Inferior parietal cortex (tissue), 1 donor: ENCODE measurements around the gene CACNG8.
"Not testable (repeated sequence)": the region's sequence is repeated elsewhere in the genome, so short reads cannot be mapped to it uniquely, and the experiment has no call there.

ENCODE experiments used
- DNase-seq: peaks from one replicate; pipeline ENCODE4 v3.0.0-alpha.2; 2016; ENCODE audit errors: extremely low spot score

Gene CACNG8

DNA sequence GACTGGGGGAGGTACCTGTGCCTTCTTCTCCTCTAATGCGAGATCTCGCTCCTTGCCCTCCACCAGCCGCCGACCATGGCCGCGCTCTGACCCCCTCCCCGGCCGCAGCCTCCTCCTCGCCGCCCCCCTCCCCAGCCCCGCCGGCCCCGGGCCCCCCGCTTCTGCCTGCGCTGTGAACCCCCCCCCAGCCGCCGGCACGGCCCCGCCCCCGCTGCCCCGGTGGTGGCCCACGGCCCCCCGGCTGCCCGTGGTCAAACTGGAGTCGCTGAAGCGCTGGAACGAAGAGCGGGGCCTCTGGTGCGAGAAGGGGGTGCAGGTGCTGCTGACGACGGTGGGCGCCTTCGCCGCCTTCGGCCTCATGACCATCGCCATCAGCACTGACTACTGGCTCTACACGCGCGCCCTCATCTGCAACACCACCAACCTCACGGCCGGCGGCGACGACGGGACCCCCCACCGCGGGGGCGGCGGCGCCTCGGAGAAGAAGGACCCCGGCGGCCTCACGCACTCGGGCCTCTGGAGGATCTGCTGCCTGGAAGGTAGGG, at the start of gene CACNG8:
Gene CACNG8 (plus strand): TSS at position 51 of the 545 bp plus-strand sequence.
- DNase-seq = no peak

DNA sequence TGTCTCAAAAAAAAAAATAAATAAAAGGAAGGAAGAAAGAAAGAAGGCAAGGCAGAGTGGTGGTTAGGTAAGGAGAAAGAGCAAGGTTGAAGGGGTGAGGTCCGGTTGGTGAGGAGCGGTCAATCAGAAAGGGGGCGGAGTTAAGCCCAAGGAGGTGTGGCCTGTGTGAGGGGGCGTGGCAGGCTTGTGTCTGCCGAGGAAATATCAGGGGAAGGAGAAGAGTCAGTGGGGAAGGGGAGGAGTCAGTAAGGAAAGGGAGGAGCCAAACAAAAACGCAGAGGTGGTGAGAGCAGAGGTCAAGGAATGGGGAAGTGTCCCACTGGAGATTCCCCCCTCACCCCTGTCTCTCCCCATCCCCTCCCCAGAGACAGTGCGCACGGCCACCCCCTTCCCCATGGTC, 47.7 kb upstream of the CACNG8 start:
- no peak for DNase-seq

DNA sequence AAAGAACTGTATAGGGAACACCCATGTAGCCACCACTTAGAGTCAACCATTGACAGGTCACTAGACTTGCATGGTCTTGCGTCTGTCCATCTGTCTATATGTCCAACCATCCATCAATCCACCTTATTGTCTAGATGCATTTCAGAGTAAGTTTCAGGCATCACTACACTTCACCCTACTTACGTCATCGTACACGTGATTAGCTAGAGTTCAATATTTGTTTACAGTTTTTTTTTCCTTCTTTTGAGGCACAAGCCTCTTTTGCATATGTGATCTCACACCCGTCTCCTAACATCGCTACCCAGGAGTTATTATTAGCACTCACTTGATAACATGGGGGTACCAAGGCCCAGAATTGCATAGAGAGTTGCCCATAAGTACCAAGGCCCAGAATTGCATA, 46.7 kb upstream of the CACNG8 start:
- no peak for DNase-seq

DNA sequence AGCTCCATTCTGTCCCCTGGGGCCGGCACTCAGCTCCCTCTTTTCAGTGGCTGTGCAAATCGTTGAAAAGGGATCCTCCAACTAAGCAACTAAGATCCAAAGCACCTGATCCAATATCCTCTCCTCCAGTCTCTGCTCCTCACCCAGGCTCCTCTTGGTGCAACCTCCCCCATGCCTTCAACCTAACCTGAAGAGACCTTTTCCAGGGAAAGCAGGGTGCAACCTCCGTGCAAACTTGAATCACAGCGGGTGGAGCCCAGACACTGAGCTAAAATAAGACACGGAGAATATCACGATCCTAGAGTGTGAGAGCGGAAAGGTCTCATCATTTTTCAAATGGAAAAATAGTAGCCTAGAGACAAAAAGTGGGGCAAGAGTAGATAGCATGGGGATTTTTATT, 45.4 kb upstream of the CACNG8 start:
- no peak for DNase-seq

DNA sequence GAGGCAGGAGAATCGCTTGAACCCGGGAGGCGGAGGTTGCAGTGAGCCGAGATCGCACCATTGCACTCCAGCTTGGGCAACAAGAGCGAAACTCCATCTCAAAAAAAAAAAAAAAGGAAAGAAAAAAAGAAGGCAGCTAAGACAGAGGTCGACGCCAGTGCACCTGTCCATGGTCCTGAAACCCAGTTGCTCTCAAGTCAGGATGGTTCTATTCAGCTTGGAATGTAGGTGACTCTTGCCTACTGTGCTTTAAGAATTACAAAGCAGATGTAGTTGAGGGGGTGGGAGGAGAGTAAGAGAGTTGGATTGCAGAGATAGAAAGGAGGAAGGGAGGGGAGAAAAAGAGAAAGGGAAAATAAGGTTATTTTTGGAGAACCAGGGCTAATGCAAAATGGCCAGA, 35.0 kb upstream of the CACNG8 start:
- no peak for DNase-seq

DNA sequence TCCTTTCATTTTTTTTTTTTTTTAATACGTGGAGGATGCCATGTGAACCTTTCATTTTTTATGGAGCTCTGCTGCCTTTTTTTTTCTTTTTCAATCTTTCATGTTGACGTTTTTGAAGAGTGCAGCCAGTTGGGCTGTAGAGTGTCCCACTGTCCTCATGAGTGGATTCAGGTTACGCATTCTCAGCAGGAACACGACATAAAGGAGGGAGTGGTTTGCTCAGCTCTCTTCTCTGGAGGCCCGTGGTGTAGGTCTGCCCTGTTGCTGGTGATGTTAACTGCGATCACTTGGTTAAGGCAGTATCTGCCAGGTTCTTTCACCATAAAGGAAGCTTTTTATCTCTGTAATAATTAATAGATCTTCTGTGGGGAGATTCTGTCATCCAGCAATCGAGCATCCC, 26.7 kb upstream of the CACNG8 start:
- no peak for DNase-seq

DNA sequence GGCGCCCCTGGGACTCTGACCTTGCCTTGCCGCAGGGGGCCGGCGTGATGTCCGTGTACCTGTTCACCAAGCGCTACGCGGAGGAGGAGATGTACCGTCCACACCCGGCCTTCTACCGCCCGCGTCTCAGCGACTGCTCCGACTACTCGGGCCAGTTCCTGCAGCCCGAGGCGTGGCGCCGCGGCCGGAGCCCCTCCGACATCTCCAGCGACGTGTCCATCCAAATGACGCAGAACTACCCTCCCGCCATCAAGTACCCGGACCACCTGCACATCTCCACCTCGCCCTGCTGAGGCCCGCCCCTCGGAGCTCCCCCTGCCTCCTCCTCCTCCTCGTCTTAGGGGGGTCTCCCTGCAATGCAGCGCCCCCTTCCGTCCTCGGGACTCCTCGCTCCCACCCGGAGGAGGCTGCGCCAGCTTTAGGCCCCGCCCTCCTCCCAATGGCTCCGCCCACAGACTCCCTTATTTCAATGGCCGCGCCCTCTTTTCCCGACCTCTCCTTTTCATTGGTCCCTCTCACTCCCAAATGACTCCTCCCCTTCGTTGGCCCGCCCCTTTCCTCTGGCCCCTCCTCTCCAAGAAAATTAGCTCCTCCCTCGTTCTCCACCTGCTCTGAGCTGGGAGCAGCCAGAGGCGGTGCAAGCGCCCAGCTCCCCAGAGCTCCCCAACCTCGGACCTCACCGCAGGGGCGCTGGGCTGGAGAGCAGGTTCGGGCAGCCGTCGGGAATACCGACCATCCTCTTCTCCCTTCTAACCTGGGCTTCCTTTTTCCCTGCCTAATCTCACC, 20.5 kb upstream of the CACNG8 start:
- DNase-seq = no peak

DNA sequence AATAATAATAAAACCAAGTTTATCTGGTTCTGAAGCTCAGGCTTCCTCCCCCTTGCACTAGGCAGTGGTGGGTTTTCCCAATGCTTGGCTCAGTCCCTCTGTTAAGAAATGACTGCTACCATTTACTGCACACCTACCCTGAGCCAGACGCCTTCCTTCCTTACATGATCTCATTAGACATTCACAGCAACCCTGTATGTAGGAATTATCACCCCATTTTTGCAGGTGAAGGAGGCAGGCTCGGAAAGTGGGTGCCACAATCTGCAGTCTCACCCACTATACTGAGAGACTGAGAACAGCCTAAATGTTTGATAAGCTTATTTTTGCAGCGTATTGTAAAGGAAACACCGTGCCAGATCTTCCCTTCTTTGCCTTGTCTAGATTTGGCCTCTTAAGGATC, 18.3 kb upstream of the CACNG8 start:
- no peak for DNase-seq

DNA sequence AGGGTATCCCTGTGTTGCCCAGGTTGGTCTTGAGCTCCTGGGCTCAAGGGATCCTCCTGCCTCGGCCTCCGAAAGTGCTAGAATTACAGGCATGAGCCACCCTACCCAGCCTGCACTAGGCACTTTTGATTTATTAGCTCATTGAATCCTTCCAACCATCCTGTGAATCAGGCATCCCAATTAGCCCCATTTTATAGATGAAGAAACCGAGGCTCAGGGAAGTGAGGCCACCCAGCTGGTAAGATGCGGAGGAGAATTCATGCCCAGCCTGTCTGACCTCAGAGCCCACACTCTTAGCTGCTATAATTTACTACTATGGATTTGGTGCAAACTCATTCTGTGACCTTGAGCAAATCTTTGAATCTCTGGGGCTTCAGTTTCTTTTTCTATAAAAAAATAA, 17.8 kb upstream of the CACNG8 start:
- no peak for DNase-seq

DNA sequence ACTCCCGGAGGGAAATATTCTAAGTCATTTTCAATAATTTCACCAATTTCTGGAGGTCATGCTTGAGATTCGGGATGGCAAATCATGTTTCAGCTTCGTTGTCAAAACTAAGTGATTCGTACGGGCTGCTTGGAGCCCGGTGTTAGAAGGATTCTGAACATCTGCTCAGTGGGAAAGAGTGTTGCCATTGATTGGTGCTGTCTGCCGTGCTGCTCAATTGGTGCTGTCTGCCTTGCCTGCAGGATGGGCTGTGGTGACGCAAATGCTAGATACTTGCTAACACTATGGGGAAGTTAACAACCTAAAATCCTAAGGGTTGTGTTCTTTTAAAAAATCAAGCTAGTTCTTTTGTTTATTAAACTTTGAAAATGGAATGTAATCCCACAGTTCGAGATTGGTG, 17.3 kb upstream of the CACNG8 start:
- peak; percentile 49 for DNase-seq

DNA sequence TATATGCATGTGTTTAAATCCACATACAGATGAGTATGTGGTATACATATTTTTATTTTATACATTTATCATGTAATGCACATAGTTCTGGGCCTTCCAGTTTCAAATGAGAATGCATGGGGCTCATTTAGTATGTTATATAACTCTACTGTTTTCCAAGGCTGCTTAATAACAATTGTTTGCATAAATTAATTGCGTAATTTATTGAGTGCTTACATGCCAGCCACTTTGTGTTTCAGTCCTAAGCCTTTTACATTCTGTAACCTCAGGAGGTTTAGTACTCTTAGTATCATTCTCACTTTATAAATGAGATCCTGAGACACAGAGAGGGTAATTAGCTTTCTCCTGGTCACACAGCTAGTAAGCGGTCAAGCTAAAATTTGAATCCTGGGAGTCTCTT, 16.7 kb upstream of the CACNG8 start:
- no peak for DNase-seq

DNA sequence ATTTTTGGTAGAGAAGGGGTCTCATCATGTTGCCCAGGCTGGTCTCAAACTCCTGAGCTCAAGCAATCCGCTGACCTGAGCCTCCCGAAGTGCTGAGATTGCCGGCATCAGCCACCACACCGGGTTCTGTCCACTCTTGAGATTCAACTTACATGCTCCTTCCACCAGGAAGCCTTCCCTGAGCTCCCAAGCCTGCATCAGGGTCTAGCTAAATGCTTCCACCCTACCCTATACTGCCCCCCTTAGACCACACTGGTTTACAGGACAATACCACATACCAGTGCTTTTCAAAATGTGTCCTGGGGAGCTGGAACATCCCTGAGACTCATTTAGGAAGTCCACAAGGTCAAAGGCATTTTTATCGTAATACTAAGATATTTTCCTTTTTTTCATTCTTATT, 15.1 kb upstream of the CACNG8 start:
- no peak for DNase-seq

DNA sequence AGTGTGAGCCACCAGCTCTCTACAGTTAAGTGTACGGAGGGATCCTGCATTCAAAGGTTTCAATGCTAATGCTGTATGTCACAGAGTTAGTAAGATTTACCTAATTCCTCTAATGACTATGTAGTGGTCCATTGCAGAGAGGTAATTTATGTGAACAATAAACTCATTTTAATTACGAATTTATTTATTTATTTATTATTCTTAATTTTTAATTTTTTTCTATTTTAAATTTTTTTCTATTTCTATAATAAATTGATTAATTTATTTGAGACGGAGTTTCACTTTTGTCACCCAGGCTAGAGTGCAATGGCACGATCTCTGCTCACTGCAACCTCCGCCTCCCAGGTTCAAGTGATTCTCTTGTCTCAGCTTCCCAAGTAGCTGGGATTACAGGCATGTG, 14.1 kb upstream of the CACNG8 start:
- not testable (repeated sequence) for DNase-seq

DNA sequence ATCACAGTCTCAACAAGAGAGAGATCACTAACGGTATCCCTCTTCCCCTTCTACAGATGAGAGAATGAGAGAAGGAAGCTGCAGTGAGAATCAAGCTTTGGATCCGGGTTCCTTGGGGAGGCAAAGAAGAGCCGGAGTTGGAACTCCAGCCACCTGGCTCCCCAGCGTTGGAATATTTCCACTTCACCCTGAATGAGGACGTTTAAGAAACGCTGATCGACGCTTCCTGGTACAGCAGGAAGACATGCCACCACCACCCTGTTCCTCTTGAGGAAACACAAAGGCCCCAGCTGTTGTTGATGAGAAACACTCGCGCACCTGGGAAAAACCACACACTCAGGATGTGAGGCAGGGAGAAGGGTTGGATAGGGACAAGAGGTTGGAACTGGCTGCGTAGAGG, 11.3 kb upstream of the CACNG8 start:
- DNase-seq = no peak

DNA sequence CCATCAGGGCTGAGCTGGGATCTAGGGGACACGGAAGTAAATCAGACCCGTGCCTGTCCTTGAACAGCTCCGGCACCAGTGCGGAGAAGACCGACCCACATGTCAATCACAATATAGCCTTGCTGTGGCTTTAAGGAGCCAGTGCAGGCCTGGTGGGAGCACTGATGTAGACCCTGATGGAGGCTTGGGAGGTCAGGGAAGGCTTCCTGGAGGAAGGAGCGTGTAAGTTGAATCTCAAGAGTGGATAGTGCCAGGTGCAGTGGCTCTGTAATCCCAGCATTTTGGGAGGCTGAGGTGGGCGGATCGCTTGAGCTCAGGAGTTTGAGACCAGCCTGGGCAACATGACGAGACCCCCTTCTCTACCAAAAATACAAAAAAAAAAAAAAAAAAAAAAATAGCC, 10.8 kb upstream of the CACNG8 start:
- DNase-seq = no peak

DNA sequence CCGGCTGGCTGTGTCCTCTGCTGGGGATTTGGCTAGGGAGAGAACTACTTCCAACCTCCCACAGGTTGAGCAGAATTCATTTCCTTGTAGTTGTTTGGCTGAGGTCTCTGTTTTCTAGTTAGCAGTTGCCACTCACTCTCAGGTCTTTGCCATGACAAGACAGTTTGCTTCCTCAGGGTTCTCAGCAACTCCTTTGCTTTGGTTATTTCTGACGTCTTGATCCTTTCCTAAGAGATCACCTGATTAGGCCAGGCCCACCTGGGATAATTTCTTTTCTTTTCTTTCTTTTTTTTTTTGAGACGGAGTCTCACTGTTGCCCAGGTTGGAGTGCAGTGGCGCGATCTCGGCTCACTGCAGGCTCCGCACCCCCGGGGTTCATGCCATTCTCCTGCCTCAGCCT, 9.4 kb upstream of the CACNG8 start:
- no peak for DNase-seq

DNA sequence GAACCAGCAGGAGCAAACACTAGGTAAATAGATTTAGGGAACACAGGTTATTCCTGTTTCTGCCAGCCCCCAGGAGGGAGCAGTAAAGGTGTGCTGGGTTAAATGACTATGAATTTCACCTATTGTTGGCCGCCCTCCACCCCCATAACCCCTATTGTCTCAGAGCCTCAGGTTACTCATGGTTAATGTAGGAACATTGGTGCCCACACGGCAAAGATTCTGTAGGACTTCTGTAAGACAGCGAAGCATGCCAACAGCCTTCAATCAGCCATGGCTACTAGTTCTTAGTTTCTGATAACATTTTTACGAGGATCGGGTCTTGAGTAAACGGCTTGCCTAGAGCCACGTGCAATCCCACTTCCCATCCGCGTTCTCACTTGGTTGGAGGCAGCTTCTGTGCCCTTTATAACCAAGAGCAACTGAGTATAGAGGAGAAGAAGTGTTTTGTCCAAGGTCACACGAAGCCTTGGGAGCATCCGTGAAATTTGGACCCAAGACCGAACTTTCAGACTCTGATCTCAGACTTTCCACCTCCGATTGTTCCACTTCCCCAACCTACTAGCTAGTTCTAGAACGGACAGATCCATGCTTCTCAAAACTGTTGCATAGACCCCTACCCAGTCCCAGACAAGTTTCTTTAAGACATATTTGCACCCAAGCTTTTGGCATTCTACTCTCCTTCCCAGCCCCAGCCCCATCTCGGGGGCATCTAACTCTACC, 5.1 kb upstream of the CACNG8 start:
- no peak for DNase-seq

DNA sequence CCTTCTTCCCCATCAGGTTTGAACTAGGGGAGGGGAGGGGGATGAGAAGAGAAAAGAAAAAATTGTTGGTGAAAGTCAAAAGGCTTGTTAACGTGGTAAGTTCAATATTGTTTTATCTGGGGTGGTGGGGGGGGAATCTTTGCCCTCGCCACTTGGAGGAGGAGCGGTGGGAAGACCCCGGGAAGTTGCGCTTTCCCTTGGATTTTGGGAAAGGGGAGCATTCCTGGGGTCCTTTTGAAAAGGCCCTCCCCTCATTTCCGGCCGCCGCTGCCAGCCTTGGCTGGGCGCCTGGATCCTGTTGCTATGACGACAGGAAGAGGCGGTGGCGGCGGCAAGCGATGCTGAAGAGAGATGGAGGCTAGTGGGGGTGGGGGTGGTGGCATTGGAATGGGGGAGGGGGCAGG, 4.6 kb upstream of the CACNG8 start:
- peak; percentile 57 for DNase-seq

DNA sequence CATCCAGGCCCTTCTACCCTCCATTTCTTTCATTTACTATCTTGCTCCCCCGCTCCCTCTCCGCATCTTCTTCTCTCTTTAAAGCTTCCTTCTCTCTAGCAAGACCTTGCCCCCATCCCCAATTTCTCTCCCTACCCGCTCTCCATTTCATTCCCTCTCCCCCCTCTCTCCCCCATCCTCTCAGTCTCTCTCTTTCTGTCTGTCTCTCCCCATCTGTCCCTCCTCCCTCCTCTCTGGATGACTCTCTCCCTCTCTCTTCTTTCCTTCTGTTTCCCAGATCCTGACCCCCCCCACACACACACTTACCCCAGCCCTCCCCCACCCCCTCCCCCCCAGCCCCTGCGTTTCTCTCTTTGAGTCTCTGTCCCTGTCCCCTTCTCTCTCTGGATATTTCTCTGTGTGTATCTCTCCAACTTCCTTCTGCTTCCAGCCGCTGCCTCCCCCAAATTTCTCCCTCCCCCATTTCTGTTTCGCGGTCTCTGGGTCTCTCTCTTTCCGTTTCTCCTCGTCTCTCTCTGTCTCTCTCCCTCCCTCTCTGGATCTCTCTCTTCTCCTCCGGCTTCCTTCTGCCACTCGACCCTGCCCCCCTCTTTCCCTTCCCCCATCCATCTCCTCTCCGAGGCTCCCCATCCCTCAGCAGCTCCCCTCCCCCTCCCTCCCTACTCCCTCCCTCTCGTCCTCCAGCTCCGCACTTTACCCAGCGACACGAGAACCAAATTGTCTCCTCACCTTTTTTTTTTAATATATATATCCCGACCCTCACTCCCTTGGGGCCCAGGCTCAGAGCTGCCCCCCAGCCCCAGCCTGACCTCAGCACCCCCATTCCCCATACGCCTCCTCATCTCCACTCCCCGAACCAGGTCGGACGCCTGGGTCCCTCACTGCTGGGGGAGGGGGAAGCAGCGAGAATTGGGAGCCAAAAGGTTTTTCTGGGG, 3.6 kb upstream of the CACNG8 start:
- DNase-seq = no peak

DNA sequence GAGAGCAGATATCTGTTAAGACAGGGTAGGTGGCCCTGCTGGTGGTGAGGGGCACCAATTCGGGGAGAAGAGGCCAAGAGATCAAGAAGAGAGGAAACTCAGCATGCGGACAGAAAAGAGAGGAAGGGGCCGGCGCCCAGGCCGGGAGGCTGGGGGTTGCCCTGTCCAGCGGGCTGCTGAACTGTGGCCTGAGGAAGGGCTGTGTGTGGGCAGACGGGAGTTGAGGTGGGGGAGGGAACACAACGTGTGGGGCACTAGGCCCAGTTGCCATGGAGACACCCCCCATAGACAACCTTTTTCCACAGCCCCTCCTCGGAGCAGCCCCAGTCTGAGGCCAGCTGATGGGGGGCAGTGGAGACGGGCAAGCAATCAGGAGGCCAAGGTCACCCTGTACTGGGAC, 2.5 kb upstream of the CACNG8 start:
- no peak for DNase-seq

DNA sequence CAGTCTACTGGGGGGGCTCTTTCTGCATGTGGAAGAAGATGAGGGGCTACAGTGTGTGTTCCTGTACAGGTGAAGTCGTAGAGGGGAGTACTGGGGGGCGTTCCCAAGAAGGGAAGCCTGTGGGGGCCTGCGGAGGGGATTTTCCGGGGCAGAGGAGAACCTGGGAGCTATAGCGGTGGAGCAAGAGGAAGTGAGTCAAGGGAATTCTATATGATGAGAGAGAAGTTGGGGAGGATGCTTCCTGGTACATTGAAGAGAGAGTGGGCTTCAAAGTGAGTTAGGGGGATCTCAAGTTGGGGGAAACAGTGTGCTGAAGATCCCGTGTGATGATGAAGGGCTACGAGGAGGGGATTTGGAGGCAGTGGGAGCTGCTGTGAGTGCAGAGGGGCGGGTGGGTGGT, 1.9 kb upstream of the CACNG8 start:
- DNase-seq = no peak
